ENCODE measurements around the gene GPR63. TPM values are rescaled to one million over a fixed set of nuclear protein-coding genes. Genes with fewer than 3 reads are reported as not detected.

Gene GPR63
- total and polyA plus RNA-seq, 2 of the 4 experiments (the other 2 are of a cell fraction): 0.36 to 0.44 TPM

DNA sequence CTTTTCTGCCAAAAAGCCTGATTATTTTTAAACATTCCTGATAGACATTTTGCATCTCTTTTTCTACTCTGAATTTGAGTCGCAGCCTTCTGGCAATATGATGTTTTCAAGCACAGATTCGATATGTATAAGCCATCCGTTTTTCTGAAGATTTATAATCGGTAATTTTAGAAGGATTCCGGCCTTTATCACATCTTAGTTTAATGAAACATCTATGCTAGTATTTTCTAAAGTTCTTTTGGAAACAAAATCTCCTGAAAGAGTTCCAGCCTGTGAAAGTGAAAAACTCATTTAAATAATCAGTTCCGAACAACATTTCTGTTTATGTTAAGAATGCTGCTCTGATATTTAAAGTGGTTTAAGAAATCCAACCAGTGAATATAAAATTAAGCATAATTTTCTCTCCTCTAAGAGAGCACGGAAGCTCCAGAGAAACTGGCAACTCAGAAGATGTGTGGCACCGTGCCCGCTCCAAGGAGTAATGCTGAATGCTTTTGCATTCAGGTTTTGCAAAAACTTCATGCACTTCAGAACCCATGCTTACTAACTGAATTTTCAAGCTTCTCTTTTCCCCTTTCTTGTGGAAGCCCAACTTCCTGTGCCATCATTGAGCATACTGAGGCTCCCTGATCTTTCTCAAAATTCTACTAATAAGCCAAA lies 39.7 kb upstream of the GPR63 start:
- H4K8ac ChIP-seq (ENCODE audit: low read depth in 2 of 2, low read length in 2 of 2): no peak overlapping the region
- H4K20me1 ChIP-seq (ENCODE audit: insufficient read depth, low read length): no peaks in the 10 kb centered on the region
- H3K56ac ChIP-seq (ENCODE audit: extremely low read depth, insufficient read depth, low read length): no peak overlapping the region
- no peaks in the 10 kb centered on the region for H3K79me1 ChIP-seq (ENCODE audit: low read depth in 1 of 2, low read length in 2 of 2)
- no peaks in the 10 kb centered on the region for H3K9me1 ChIP-seq (ENCODE audit: insufficient read depth, low read length)
- WGBS, 2 experiments (ENCODE audit: extremely low coverage in 2 of 2, insufficient read length in 1 of 2): 50% methylated on average over 2 of the region's 9 CpGs; no CpG with 5 or more reads in 1 of the 2 experiments
- H4K91ac ChIP-seq (ENCODE audit: insufficient read depth, low read depth, low read length): no peak overlapping the region
- H3K14ac ChIP-seq (replicated peaks; ENCODE audit: low read depth, low read length): no peak overlapping the region
- no peak overlapping the region for H2BK5ac ChIP-seq (ENCODE audit: low read depth, low read length, poor library complexity, severe bottlenecking)
- no peak overlapping the region for H4K5ac ChIP-seq (ENCODE audit: low read depth, low read length)
- no peak overlapping the region for H3K4ac ChIP-seq (ENCODE audit: low read depth, low read length)
- no peak overlapping the region for H3K18ac ChIP-seq (ENCODE audit: low read depth, low read length)
- in situ Hi-C loops (cut with MboI; ENCODE audit: low sequenced_read_pairs) (no loop called here), intact Hi-C loops (cut with micrococcal nuclease) (no loop called here), dilution Hi-C loops (cut with HindIII; ENCODE audit: low sequenced_read_pairs, unreplicated experiment) (no loop called here)
- CTCF ChIA-PET: no interaction called here
- peaks cover 15% of the 10 kb centered on the region for H3K27me3 ChIP-seq (ENCODE audit: control insufficient read depth, insufficient read depth, low read length)
- no peak overlapping the region for H3K4me3 ChIP-seq (ENCODE audit: insufficient read depth, low read depth, low read length)
- H3K9ac ChIP-seq (ENCODE audit: low read depth, low read length): no peak overlapping the region
- H3K23ac ChIP-seq (ENCODE audit: low read depth, low read length): no peak overlapping the region
- H2BK15ac ChIP-seq (ENCODE audit: low read depth, low read length): no peak overlapping the region
- H2AK9ac ChIP-seq (replicated peaks; ENCODE audit: low read depth, low read length, poor library complexity): no peak overlapping the region
- POLR2A ChIA-PET (ENCODE audit: unreplicated experiment): interaction anchor here (0.6 kb wide), 1 partner anchor 13 kb away, joined by 3 read pairs; no protein-coding TSS in a partner anchor
- no TSS peak for BruUV-seq (replicated peaks)
- peaks cover 3% of the 10 kb centered on the region; the same call in 1 of the 2 replicates for H3K4me1 ChIP-seq (ENCODE audit: control insufficient read depth, insufficient read depth, low read length)
- no peak overlapping the region for H2AK5ac ChIP-seq (ENCODE audit: low read depth, low read length)
- no peak overlapping the region for H3K4me2 ChIP-seq (ENCODE audit: low read depth, low read length)
- no peak for ATAC-seq (ENCODE audit: low read depth)
- no peaks in the 10 kb centered on the region for H3K9me3 ChIP-seq (ENCODE audit: control insufficient read depth, insufficient read depth, low read length)
- H2BK20ac ChIP-seq (ENCODE audit: low read depth, low read length): no peak overlapping the region
- H3K27ac ChIP-seq (ENCODE audit: insufficient read depth, low read length): no peak overlapping the region
- no peak for DNase-seq
- no peaks in the 10 kb centered on the region for H3K36me3 ChIP-seq (ENCODE audit: control insufficient read depth, insufficient read depth, low read length)
- TF ChIP-seq NFE2L2 (IDR thresholded peaks at IDR 0.05; ENCODE audit: low read depth, low read length) (no peak), FOS (IDR thresholded peaks at IDR 0.05; ENCODE audit: low read depth, low read length) (no peak), CHD1 (IDR thresholded peaks at IDR 0.05; ENCODE audit: low read depth, low read length) (no peak), BHLHE40 (IDR thresholded peaks at IDR 0.05; ENCODE audit: low read depth, low read length) (no peak), MAFK (IDR thresholded peaks at IDR 0.05; ENCODE audit: low read depth, low read length) (no peak), SMC3 (IDR thresholded peaks at IDR 0.05; ENCODE audit: low read depth, low read length) (no peak), RAD21 (IDR thresholded peaks at IDR 0.05; ENCODE audit: low read length) (no peak), RCOR1 (IDR thresholded peaks at IDR 0.05; ENCODE audit: insufficient replicate concordance, low read length) (no peak), POLR2A (IDR thresholded peaks at IDR 0.05; ENCODE audit: low read depth, low read length) (no peak)
- TF ChIP-seq, protein P1, sequence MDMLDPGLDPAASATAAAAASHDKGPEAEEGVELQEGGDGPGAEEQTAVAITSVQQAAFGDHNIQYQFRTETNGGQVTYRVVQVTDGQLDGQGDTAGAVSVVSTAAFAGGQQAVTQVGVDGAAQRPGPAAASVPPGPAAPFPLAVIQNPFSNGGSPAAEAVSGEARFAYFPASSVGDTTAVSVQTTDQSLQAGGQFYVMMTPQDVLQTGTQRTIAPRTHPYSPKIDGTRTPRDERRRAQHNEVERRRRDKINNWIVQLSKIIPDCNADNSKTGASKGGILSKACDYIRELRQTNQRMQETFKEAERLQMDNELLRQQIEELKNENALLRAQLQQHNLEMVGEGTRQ (IDR thresholded peaks at IDR 0.05; ENCODE audit: low read depth, low read length): no peak
- TF ChIP-seq, protein P2, sequence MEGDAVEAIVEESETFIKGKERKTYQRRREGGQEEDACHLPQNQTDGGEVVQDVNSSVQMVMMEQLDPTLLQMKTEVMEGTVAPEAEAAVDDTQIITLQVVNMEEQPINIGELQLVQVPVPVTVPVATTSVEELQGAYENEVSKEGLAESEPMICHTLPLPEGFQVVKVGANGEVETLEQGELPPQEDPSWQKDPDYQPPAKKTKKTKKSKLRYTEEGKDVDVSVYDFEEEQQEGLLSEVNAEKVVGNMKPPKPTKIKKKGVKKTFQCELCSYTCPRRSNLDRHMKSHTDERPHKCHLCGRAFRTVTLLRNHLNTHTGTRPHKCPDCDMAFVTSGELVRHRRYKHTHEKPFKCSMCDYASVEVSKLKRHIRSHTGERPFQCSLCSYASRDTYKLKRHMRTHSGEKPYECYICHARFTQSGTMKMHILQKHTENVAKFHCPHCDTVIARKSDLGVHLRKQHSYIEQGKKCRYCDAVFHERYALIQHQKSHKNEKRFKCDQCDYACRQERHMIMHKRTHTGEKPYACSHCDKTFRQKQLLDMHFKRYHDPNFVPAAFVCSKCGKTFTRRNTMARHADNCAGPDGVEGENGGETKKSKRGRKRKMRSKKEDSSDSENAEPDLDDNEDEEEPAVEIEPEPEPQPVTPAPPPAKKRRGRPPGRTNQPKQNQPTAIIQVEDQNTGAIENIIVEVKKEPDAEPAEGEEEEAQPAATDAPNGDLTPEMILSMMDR (conservative IDR thresholded peaks at IDR 0.05; ENCODE audit: low read depth, low read length): no peak
- TF ChIP-seq, protein P3, sequence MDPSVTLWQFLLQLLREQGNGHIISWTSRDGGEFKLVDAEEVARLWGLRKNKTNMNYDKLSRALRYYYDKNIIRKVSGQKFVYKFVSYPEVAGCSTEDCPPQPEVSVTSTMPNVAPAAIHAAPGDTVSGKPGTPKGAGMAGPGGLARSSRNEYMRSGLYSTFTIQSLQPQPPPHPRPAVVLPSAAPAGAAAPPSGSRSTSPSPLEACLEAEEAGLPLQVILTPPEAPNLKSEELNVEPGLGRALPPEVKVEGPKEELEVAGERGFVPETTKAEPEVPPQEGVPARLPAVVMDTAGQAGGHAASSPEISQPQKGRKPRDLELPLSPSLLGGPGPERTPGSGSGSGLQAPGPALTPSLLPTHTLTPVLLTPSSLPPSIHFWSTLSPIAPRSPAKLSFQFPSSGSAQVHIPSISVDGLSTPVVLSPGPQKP (IDR thresholded peaks at IDR 0.05; ENCODE audit: borderline replicate concordance, low read depth, low read length): no peak
- no peak overlapping the region for H2AFZ ChIP-seq (replicated peaks; ENCODE audit: low read length, poor library complexity)
- H2BK120ac ChIP-seq (ENCODE audit: low read depth, low read length): no peak overlapping the region
